IPS-18c (cell line): ENCODE results near the gene AVEN.
A peak's percentile ranks its signal among the peaks of the same experiment; 100 is the strongest.
"Not testable (repeated sequence)": the region's sequence is repeated elsewhere in the genome, so short reads cannot be mapped to it uniquely, and the experiment has no call there.

Experiments used
- H3K4me3 ChIP-seq: 2 replicates; pipeline ENCODE4 v1.7.0; 2013; ENCODE audit warnings: low read depth, mild to moderate bottlenecking, low read length, moderate library complexity; ENCODE audit not compliant: insufficient read depth
- H3K9me3 ChIP-seq: one replicate; pipeline ENCODE4 v1.6.1; 2013; ENCODE audit warnings: mild to moderate bottlenecking, low read length, moderate library complexity; ENCODE audit not compliant: control insufficient read depth, insufficient read depth

Gene AVEN

GRCh38 chr15:33851079-33851478 lies 187.9 kb downstream of the AVEN start:
- Histone ChIP-seq H3K4me3 (no peak overlapping the region), H3K9me3 (no peaks in the 10 kb centered on the region)

GRCh38 chr15:33848011-33848410 lies 191.0 kb downstream of the AVEN start:
- Histone ChIP-seq H3K9me3 (no peaks in the 10 kb centered on the region), H3K4me3 (no peak overlapping the region)

DNA sequence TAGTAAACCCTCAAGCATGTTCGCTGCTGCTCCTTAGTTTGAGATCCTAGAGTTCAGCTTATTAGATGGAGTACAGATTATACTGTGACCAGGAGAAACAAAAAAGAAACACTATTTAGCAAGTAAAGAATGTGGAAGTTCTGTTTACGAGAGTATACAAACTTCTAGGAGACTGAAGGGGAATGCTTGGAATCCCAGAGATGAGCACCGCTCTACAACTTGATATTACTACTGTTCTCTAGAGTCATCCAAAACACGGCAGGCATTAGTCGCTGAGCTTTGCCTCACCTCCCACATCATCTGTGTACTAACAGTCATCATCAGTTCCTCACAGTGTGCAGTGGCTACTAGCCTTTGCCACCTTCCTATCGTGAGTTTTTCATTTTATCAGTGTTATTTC lies 192.1 kb downstream of the AVEN start:
- no peak overlapping the region for H3K4me3 ChIP-seq

GRCh38 chr15:33846142-33846541 lies 192.9 kb downstream of the AVEN start:
- no peaks in the 10 kb centered on the region for H3K9me3 ChIP-seq
- no peak overlapping the region for H3K4me3 ChIP-seq

More for the DNA sequence above, 192.1 kb downstream of the AVEN start:
- no peaks in the 10 kb centered on the region for H3K9me3 ChIP-seq

DNA sequence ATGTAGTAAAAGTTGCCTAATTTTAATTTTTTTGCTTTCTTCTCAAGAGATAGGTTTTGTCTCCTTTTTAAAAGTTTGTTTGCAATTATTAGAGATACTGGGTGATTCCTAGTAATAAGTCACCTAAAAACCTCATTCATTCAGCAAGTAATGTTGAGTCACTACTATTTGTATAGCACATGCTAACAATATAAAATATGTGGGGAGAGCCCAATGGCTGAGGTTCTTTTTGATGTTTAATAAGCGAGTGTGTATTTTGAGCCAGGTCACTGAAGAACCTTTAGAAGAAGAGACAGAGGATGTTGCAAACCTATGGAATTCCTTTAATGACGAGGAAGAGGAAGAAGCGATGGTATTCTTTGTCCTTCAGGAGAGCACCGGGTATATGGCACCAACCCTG lies 194.4 kb downstream of the AVEN start:
- no peak overlapping the region for H3K4me3 ChIP-seq

DNA sequence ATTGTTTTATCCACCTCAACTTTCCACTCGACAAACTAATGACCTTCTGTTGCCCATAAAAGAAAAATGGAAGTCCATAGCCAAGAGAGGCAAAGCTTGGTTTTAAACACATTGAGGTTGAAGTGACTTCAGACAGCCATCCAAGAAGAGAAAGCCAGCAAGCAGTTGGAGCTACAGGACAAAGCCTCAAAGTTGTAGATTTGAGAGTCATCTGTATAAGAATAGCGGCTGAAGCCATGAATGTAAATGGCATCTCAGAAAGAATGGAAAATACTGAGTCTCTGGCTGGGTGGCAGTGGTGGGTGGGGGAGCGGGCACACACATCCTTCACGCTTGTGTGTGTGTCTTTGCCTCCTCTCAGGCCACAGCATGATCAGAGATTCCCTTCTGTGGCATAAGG lies 194.8 kb downstream of the AVEN start:
- Histone ChIP-seq H3K9me3 (no peaks in the 10 kb centered on the region), H3K4me3 (no peak overlapping the region)

More for the DNA sequence above, 194.4 kb downstream of the AVEN start:
- no peaks in the 10 kb centered on the region for H3K9me3 ChIP-seq

- no peaks in the 10 kb centered on the region for H3K9me3 ChIP-seq
- no peak overlapping the region for H3K4me3 ChIP-seq
These were observed 198.4 kb downstream of the AVEN start for GRCh38 chr15:33840615-33841014.

GRCh38 chr15:33839540-33839939 lies 199.5 kb downstream of the AVEN start:
- no peak overlapping the region for H3K4me3 ChIP-seq
- H3K9me3 ChIP-seq: no peaks in the 10 kb centered on the region

GRCh38 chr15:33837294-33837693 lies 201.7 kb downstream of the AVEN start:
- no peak overlapping the region for H3K4me3 ChIP-seq
- no peaks in the 10 kb centered on the region for H3K9me3 ChIP-seq

DNA sequence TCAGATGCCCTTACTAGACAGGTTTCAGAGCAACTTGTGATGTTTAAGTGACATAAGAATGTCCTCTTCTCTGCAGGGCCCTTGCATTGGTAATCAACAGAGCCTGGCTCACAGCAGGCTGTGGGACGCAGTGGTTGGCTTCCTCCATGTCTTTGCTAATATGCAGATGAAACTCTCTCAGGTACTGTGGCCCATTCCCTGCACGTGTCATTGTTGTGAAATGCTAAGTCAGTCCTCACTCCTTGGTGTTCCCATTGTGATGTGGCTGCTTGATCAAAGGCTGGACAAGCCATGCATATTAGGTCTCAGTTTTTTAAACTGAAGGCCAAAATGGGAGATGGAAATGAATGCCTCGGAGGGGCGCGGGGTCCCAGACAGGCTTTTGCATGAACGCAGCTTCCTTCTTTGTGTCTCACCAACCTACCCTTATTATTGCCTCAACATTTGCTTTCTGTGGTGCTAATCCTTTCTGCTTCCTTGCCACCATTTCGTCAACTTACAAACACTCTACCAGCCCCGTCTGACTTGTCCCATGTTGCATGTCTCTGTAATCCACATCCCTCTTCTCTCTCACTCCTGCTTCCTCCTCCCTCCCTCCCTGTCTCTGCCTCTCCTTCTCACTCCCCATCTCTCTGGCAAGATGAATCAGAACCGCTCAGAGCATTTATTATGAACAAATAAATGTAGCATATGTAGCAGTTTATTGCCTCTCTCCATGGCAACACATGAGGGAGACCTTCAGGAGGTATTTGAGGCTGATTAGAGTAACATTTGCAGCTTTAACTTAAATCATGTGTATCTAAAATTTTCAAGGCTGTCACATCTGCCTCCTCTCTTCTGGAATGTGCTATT lies 203.9 kb downstream of the AVEN start:
- H3K9me3 ChIP-seq: no peaks in the 10 kb centered on the region
- 0 out of 2 replicates have a peak overlapping the region, but pooled peaks have one; percentile 21 for H3K4me3 ChIP-seq

DNA sequence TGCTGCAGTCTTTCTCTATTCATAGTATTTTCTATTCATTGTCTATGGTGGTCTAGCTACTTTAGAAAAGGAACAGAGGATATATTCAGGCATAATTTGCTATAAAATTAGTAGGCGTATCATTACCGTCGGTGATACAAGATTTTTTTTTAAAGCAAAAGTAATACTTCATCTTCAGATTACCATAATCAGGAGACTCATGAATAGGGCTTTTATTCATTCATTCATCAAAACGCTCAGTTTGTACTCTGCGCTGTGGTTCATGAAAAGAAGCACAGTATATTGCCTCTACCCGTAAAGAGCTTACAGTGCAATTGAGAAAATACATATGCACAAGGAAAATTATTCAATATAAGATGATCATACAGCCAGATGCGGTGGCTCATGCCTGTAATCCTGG lies 207.4 kb downstream of the AVEN start:
- Histone ChIP-seq H3K4me3 (no peak overlapping the region), H3K9me3 (no peaks in the 10 kb centered on the region)

DNA sequence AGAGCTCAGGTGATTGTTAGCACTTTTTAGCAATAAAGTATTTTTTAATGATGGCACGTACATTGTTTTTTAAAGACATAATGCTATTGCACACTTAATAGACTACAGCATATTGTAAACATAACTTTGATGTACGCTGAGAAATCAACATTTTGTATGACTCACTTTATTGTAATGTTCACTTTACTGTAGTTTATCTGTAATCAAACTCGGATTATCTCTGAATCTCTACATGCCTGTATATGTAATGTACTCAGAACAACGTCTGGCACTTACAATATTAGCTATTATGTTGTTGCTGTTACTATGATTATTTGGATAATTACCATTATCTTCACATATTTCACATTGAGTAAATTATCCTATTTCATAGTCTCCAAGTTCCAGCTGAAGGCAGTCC lies 208.7 kb downstream of the AVEN start:
- Histone ChIP-seq H3K4me3 (no peak overlapping the region), H3K9me3 (no peaks in the 10 kb centered on the region)

GRCh38 chr15:33826201-33826600 lies 212.8 kb downstream of the AVEN start:
- Histone ChIP-seq H3K4me3 (no peak overlapping the region), H3K9me3 (no peaks in the 10 kb centered on the region)

- H3K9me3 ChIP-seq: no peaks in the 10 kb centered on the region
- H3K4me3 ChIP-seq: no peak overlapping the region
These were observed 213.6 kb downstream of the AVEN start for GRCh38 chr15:33825453-33825852.

DNA sequence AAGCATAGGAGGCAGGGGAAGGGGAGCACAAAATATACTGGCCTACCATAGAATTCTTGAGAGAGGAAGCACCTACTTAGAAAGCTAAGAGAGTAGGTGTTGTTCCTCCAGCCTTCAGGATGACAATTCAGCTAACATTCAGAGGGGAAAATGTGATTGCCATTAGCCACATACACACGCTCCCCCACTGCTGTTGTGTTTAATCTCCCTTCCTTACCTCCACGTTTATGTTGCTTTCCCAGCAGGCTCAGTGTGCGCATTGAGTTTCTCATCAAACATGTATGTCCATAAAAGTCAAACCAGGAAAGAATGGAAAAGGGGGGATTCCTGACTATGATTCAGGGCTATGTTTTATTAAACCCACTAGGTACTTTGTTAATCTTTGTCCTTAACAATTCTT lies 215.9 kb downstream of the AVEN start:
- H3K9me3 ChIP-seq: no peaks in the 10 kb centered on the region
- H3K4me3 ChIP-seq: no peak overlapping the region

GRCh38 chr15:33822479-33822878 lies 216.5 kb downstream of the AVEN start:
- no peaks in the 10 kb centered on the region for H3K9me3 ChIP-seq
- H3K4me3 ChIP-seq: no peak overlapping the region

- not testable (repeated sequence) for H3K9me3 ChIP-seq, H3K4me3 ChIP-seq
These were observed 219.5 kb downstream of the AVEN start for GRCh38 chr15:33819499-33819898.
